Measurements from ENCODE around the gene KCNQ1. TPM values are rescaled to one million over a fixed set of nuclear protein-coding genes. Genes with fewer than 3 reads are reported as not detected.

The KCNQ1 gene
- total and polyA plus RNA-seq, 9 of the 15 experiments (the other 6 are each of a cell fraction or from before 2014, with no cell fraction given) = 0.44 TPM; not detected in 8

DNA sequence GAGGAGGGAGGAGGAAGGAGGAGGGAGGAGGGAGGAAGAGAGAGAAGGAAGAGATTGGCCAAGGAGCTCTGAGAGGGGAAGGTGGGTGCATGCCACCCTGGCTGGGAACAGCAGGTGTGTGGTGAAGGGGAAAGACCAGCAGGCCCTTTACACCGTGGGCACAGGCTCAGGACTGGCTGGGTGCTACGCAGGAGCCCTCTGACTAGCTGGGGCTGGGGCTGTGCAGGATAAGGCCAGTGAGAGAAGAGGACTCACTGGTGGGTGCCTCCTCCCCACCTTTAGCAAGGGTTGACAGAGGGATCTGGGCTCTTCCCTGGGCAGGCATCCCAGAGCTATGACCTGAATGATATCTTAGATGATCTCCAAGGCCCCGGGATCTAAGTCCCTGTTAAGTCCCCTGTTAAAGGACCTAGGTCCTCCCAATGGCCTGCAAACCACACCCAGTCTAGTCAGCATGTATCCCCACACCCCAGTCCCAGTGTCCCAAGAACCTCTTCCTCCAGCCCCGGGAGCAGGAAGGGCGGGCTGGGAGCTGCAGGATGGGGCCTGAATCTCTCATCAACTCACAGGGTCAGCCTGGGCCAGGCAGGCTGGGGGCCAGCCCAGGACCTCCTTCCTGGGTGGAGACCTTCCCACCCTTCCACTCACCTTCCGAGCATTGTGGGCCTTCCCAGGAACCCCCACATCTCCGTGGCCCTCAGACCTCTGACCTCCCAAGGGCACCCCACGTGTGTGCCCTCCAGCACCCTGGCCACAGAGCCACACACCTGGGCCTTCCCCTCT, 385.4 kb downstream of the KCNQ1 start:
- Histone ChIP-seq H4K20me1 (replicated peaks; ENCODE audit: control insufficient read depth, insufficient read depth, low read length) (no peaks in the 10 kb centered on the region), H3K4me3 (no peak overlapping the region), H3K36me3 (ENCODE audit: control insufficient read depth, insufficient read depth, low read length) (no peaks in the 10 kb centered on the region), H3K9ac (ENCODE audit: insufficient read depth in 1 of 2, low read depth in 2 of 2, low read length in 2 of 2) (no peak overlapping the region), H3K79me2 (ENCODE audit: control insufficient read depth, insufficient read depth, low read length) (no peaks in the 10 kb centered on the region), H3K27me3 (ENCODE audit: control insufficient read depth in 2 of 2, insufficient read depth in 2 of 2, low read length in 2 of 2) (peaks cover 5 to 33% of the 10 kb centered on the region in 2 experiments; a peak in 4 of 5 replicates), H3K27ac (ENCODE audit: extremely low read depth, low read depth, low read length) (no peak overlapping the region), H3K9me1 (ENCODE audit: control insufficient read depth, insufficient read depth, low read length) (no peaks in the 10 kb centered on the region), H3K9me3 (replicated peaks; ENCODE audit: control insufficient read depth, insufficient read depth, low read depth, low read length) (no peaks in the 10 kb centered on the region; the same call in 1 of the 2 replicates), H3K4me1 (replicated peaks in 1 of 2; ENCODE audit: control insufficient read depth in 2 of 2, insufficient read depth in 2 of 2, low read length in 2 of 2) (peaks cover 0 to 46% of the 10 kb centered on the region in 2 experiments; a peak in 2 of 5 replicates), H2AFZ (ENCODE audit: low read depth, low read length) (no peak overlapping the region), H3K4me2 (ENCODE audit: insufficient read depth, low read length) (no peak overlapping the region)
- DNase-seq (ENCODE audit: extremely low read depth in 1 of 4, low spot score in 3 of 4) (no peak), FAIRE-seq (no peak), ATAC-seq (no peak)
- in situ Hi-C loops (cut with MboI) (no loop called here), intact Hi-C loops (cut with micrococcal nuclease) (no loop called here)
- 26% methylated on average over 8 of the region's 8 CpGs for WGBS (ENCODE audit: insufficient coverage, low coverage, missing lambda C conversion rate)
- no TSS peak for BruUV-seq (replicated peaks)
- ChIA-PET CTCF (ENCODE audit: low intra/inter-chr PET ratio) (no interaction called here), POLR2A (interaction anchor here (0.6 to 1.0 kb wide), 4 partner anchors 9 to 297 kb away, joined by 3 to 4 read pairs (median 4); no protein-coding TSS in a partner anchor)
- peak; percentile 84 for TF ChIP-seq ZNF263 (CRISPR knock-in tag; IDR thresholded peaks at IDR 0.05; ENCODE audit: borderline replicate concordance)
- TF ChIP-seq KDM1A (IDR thresholded peaks at IDR 0.05) = 0 out of 4 replicates have a peak, but pooled peaks of 1 of the 2 experiments have one; percentile 38
- TF ChIP-seq ZFX (CRISPR knock-in tag; IDR thresholded peaks at IDR 0.05) = no peak
- no peak for TF ChIP-seq SOX6 (IDR thresholded peaks at IDR 0.05)
- no peak for TF ChIP-seq ZNF12 (CRISPR knock-in tag; IDR thresholded peaks at IDR 0.05)

DNA sequence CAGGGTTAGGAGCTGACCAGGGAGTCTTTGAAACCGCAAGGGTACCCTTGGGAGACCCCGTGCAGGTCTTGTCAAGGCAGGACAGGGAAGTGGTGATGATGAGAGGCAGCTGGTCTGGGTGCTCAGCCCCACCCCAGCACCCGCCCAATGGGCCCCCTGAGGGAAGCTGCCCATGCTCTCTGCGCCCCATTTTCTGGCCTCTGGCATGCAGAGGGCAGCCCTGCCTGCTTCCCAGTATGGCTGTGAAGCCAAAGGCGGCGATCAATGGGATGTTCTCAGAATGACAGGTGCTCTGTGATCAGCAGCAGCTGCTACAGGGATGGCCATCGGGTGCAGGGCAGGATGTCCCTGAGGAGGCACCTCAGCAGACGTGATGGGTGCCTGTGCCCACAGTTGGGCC, 386.1 kb downstream of the KCNQ1 start:
- no TSS peak for BruUV-seq (replicated peaks)

More for the DNA sequence above, 386.1 kb downstream of the KCNQ1 start:
- intact Hi-C loops (cut with micrococcal nuclease) (no loop called here), in situ Hi-C loops (cut with MboI) (no loop called here)
- DNase-seq (ENCODE audit: extremely low read depth in 1 of 4, low spot score in 3 of 4) = no peak
- 22% methylated on average over 8 of the region's 8 CpGs for WGBS (ENCODE audit: insufficient coverage, low coverage, missing lambda C conversion rate)
- POLR2A ChIA-PET = no interaction called here
- Histone ChIP-seq H4K20me1 (replicated peaks; ENCODE audit: control insufficient read depth, insufficient read depth, low read length) (no peaks in the 10 kb centered on the region), H2AFZ (ENCODE audit: low read depth, low read length) (no peak overlapping the region), H3K79me2 (ENCODE audit: control insufficient read depth, insufficient read depth, low read length) (no peaks in the 10 kb centered on the region), H3K4me3 (no peak overlapping the region), H3K9me3 (replicated peaks; ENCODE audit: control insufficient read depth, insufficient read depth, low read depth, low read length) (no peaks in the 10 kb centered on the region; the same call in 1 of the 2 replicates), H3K4me1 (replicated peaks in 1 of 2; ENCODE audit: control insufficient read depth in 2 of 2, insufficient read depth in 2 of 2, low read length in 2 of 2) (peaks cover 0 to 50% of the 10 kb centered on the region in 2 experiments; a peak in 2 of 5 replicates), H3K27ac (ENCODE audit: extremely low read depth, low read depth, low read length) (no peak overlapping the region), H3K36me3 (ENCODE audit: control insufficient read depth, insufficient read depth, low read length) (no peaks in the 10 kb centered on the region), H3K9ac (ENCODE audit: insufficient read depth in 1 of 2, low read depth in 2 of 2, low read length in 2 of 2) (no peak overlapping the region), H3K27me3 (ENCODE audit: control insufficient read depth in 2 of 2, insufficient read depth in 2 of 2, low read length in 2 of 2) (peaks cover 5 to 32% of the 10 kb centered on the region in 2 experiments; a peak in 4 of 5 replicates), H3K4me2 (ENCODE audit: insufficient read depth, low read length) (no peak overlapping the region), H3K9me1 (ENCODE audit: control insufficient read depth, insufficient read depth, low read length) (no peaks in the 10 kb centered on the region)
- no peak for ATAC-seq
- TF ChIP-seq, protein P1, sequence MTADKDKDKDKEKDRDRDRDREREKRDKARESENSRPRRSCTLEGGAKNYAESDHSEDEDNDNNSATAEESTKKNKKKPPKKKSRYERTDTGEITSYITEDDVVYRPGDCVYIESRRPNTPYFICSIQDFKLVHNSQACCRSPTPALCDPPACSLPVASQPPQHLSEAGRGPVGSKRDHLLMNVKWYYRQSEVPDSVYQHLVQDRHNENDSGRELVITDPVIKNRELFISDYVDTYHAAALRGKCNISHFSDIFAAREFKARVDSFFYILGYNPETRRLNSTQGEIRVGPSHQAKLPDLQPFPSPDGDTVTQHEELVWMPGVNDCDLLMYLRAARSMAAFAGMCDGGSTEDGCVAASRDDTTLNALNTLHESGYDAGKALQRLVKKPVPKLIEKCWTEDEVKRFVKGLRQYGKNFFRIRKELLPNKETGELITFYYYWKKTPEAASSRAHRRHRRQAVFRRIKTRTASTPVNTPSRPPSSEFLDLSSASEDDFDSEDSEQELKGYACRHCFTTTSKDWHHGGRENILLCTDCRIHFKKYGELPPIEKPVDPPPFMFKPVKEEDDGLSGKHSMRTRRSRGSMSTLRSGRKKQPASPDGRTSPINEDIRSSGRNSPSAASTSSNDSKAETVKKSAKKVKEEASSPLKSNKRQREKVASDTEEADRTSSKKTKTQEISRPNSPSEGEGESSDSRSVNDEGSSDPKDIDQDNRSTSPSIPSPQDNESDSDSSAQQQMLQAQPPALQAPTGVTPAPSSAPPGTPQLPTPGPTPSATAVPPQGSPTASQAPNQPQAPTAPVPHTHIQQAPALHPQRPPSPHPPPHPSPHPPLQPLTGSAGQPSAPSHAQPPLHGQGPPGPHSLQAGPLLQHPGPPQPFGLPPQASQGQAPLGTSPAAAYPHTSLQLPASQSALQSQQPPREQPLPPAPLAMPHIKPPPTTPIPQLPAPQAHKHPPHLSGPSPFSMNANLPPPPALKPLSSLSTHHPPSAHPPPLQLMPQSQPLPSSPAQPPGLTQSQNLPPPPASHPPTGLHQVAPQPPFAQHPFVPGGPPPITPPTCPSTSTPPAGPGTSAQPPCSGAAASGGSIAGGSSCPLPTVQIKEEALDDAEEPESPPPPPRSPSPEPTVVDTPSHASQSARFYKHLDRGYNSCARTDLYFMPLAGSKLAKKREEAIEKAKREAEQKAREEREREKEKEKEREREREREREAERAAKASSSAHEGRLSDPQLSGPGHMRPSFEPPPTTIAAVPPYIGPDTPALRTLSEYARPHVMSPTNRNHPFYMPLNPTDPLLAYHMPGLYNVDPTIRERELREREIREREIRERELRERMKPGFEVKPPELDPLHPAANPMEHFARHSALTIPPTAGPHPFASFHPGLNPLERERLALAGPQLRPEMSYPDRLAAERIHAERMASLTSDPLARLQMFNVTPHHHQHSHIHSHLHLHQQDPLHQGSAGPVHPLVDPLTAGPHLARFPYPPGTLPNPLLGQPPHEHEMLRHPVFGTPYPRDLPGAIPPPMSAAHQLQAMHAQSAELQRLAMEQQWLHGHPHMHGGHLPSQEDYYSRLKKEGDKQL (CRISPR knock-in tag; IDR thresholded peaks at IDR 0.05; ENCODE audit: borderline replicate concordance) = no peak
- TF ChIP-seq RBBP5 (IDR thresholded peaks at IDR 0.05; ENCODE audit: borderline replicate concordance, insufficient read depth, low read length, poor library complexity, severe bottlenecking) = no peak
- FAIRE-seq = no peak
- CTCF ChIA-PET (ENCODE audit: low intra/inter-chr PET ratio) = no interaction called here
